SH-SY5Y (cell line): Measurements from ENCODE around the gene YKT6.

Experiments used
- GATA2 ChIP-seq: IDR thresholded peaks from 2 replicates; pipeline ENCODE4 v1.6.1; 2011; ENCODE audit warnings: mild to moderate bottlenecking, low read depth, low read length
- GATA3 ChIP-seq: IDR thresholded peaks from 2 replicates; pipeline ENCODE4 v1.6.1; 2011; ENCODE audit warnings: low read depth, mild to moderate bottlenecking, low read length, moderate library complexity

Gene YKT6

GRCh38 chr7:44200699-44201461 is at the start of gene YKT6:
TSS of gene YKT6 (plus strand) at chr7:44200978. CDS start at chr7:44201136, 158 bp downstream.
- TF ChIP-seq GATA2: no peak
- no peak for TF ChIP-seq GATA3

DNA sequence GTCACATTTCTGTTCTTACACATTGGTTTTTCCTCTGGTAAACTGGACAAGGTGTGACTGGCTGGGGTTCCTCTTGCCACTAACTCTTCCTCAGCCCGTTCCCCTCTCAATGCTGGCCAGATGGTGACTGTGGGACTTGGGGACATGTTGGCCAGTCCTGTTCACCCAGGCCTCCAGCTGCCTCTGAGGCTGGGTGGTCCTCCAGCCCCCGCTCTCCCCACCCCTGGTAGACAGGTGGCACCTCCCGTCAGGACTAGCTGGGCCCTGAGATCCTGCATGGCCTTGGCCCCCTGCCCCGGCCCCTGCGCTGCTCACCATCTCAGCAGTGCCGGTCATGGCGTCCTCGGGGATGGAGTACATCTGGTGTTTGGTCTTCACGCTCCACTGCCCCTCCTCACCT is 48.8 kb upstream of the YKT6 start:
- TF ChIP-seq GATA3: no peak
- TF ChIP-seq GATA2: no peak

DNA sequence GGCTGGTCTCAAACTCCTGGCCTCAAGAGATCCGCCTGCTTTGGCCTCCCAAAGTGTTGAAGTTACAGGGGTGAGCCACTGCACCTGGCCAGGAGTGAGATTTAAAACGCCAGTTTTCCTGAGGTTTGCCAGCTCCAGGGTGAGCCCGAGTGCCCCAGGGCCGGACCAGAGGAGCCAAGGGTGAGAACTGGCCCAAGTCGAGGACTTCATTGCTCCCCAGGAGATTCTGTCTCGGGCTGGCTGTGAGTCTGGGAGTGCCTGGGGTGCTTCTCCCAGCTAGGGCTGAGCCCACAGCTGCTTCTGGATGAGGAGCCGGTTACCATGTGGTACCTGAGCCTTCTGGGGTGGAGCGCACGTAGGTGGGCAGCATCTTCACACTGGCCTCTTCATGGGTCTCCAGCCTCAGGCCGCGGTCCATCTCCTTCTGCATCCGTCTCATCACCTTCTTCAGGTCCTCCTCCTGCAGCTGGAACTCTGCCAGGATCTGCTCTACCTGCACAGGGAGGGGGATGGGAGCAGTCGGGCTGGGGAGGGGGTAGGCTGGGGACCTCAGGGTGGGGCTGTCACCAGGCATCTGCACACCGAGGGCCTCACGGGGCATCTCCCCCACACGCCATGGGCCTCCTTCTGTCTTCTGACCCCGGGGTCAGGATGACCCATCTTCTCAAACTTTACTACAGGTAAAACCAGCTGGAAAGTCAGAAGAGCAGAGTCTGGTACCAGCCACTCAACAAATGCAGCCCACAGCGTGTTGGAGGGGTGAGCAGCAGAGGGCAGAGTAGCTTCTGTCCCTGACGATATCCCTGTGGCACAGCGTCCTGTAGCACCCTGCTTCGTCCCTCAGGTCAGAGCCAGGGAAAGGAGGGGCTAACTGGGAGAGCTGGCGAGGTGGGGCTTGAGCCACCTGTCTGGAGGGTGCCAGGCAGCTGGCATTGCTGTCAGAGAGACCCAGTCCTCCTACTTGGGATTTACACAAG is 47.5 kb upstream of the YKT6 start:
- TF ChIP-seq GATA3 (no peak), GATA2 (no peak)

- TF ChIP-seq GATA2: no peak
- TF ChIP-seq GATA3: no peak
Observed at GRCh38 chr7:44153948-44154335, 46.8 kb upstream of the YKT6 start.

DNA sequence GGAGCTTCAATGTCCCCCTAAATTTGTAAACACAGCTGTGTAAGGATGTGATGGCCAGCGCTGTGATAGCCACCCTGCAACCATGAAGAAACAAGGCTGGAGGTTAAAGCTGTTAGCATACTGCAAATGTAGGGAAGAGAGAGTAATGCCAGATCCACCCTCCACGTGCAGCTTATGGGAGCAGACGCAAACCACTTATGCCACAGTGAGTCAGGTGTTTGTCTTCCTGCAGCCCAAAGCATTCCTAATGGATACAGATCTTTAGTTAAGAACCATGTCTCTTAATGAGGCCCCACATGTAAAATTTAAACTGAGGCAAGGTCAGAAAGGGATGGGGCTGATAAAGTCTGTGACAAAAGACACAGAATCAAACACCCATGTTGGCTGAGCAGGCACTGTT is 46.1 kb upstream of the YKT6 start:
- TF ChIP-seq GATA3 (no peak), GATA2 (no peak)

DNA sequence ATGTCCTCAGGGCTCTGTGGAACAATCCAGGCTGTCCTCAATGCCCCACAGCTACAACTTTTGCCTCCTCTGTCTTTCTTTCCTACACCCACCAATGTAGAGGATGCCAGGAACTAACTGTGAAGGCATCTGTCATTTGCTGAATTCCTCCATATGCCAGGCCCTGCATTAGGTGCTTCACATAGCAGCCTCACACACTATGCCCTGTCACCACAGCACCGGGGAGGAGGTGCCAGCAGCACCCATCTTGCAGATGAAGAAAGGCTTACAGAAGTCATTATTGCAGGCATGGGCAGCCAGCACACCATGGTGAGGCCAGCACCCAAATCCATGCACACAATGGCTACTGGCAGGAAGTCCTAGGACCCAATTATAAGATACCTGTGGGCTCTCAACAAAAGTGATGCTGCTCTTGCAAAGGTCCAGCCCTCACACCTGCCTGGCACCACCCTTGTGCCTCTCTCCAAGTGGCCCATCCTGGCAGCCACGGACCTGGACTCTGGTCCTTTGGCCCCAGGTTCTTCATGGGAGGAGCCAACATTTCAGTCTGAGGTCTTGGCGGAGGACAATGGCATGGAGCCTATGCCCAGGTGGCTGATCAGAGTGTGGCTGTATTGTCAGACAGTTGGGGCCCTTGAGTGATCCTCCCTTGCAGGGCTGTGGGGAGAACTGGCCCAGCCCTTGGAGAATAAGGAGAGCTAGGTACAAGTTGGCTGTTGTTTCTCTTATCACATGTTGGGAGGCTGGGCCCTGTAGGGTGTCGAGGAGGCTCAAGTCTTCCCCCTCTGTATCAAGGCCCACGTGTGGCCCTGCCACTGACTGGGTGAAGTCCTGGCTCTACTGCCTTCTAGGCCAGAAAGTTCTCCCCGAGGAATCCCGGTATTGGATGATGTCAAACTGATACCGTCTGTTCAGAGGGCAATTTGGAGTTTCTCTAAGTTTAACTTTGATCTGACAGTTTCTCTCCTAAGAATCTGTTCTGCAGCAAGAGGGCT is 45.3 kb upstream of the YKT6 start:
- TF ChIP-seq GATA3: no peak
- TF ChIP-seq GATA2: no peak

- TF ChIP-seq GATA2 (no peak), GATA3 (no peak)
Observed at GRCh38 chr7:44156453-44157010, 44.2 kb upstream of the YKT6 start.

DNA sequence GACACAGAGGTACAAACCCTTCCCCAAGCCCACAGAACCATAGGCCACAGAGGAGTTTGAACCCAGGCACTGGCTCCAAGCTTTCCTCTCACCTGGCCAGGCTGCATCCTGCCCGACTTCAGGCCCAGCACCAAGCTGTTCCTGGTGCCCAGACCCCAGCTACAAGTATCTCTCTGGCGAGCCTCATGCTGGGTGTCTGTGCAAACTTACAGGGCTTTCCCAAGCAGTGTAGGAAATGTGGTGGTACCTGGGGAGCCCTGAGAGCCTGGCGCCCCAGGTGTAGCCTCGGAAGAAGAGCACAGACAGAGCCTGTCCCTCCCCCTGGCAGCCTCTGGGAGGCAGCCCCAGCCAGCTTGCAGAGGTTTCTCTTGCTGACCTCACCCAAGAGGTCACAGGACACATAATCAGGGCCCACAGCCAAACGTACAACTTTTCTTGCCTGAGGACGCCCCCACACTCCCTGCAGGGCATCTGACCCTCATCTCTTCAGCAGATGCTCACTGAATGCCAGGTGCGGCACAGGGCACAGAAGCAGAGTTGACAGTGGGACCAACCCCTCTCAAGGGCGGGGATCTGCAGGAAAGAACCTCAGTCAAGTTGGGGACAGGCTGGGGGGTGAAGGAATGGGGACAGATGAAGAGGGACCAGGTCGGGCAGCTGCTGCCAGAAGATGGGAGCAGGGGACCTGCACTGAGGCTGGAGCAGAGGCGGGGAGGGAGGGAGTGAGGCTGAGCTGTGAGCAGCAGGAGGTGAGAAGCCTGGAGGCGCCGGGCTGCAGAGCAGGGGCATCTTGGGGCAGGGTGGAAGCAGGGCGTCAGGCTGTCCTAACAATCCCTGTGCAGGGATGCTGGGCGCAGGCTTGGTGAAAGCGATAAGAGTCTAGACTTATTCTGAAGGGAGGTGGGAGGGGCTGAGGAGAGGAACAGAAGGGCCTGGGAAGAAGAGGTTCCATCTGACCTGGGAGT is 43.4 kb upstream of the YKT6 start:
- TF ChIP-seq GATA2 (no peak), GATA3 (no peak)

- TF ChIP-seq GATA2 (no peak), GATA3 (no peak)
Observed at GRCh38 chr7:44158096-44158872, 42.5 kb upstream of the YKT6 start.

DNA sequence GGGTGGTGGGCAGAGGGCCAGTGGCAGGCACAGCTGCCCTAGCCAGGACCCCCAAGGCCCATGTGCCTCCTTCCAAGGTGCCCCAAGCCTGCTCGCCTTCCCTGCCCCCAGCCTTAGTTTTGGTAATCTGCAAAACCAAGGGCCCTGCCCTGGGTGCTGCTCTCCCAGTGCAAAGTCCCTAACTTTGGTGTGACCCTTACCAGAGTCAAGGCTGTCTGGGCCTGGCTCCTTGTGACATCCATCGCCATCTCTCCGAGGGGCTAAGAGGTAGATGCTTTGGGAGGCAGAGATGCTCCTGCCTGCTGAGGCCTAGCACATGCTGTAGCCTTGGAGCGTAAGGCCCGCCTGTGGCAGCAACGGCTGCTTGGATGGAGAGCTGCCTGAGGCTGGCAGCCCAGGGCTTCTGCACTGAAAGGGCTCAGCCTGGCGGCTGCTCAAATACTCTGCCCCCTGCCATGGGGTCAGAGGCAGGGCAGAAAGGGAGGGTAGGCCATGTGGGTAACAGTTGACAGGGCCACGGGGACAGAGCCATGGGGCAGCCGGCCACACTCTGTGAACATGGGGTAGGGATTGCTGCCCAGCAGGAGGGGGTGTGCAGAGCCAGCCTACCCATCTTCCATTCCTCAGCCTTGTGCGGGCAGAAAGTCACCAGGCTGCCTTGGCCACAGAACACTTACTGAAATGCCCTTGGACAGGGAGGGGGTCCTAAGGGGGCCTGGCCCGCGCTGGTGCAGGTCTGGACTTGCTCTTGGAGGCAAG is 41.7 kb upstream of the YKT6 start:
- TF ChIP-seq GATA3: no peak
- no peak for TF ChIP-seq GATA2
